GM12878 (cell line): Measurements from ENCODE around the gene SLC6A3. TPM values are rescaled to one million over a fixed set of nuclear protein-coding genes. Genes with fewer than 3 reads are reported as not detected.

Source experiments
- ATAC-seq: fragments of 200-7000 bp; cut with Tn5 transposase; 3 replicates; pipeline ENCODE4 v1.9.1; 2020; ENCODE audit warnings: mild to moderate bottlenecking, moderate library complexity
- BruUV-seq: library from RNA; stranded (reverse); fragments of 400-500 nt; replicated peaks from 2 replicates; lab custom pipeline; 2021; lab: Mats Ljungman, UMichigan
- CTCF ChIA-PET: fragments of 300-600 bp; sonication (Branson Sonifier 250); formaldehyde crosslinking; extraction: SDS; loops from one replicate; lab custom pipeline; 2021; ENCODE audit warnings: inconsistent platforms; lab: Yijun Ruan, JAX
- POLR2A ChIA-PET: fragments of 350-600 bp; formaldehyde crosslinking; extraction: SDS; loops from one replicate; lab custom pipeline; 2021; ENCODE audit warnings: inconsistent platforms; lab: Charles Lee
- RAD21 ChIA-PET: fragments of 300-600 bp; sonication (Branson Sonifier 250); formaldehyde crosslinking; loops from one replicate; lab custom pipeline; 2023; ENCODE audit warnings: antibody characterized with exemption; ENCODE audit not compliant: unreplicated experiment; lab: Charles Lee
- SMC1A ChIA-PET: fragments of 300-600 bp; sonication (Branson Sonifier 250); formaldehyde crosslinking; loops from one replicate; lab custom pipeline; 2023; ENCODE audit not compliant: unreplicated experiment, uncharacterized antibody; lab: Charles Lee
- DNase-seq: peaks from one replicate; pipeline ENCODE4 v3.0.0-alpha.2; 2011; ENCODE audit warnings: low read depth, low spot score
- FAIRE-seq: peaks from 3 replicates; lab custom pipeline; 2011; peaks lifted over from hg19 to GRCh38; lab: Jason Lieb, UNC
- H2AFZ ChIP-seq: 2 replicates; pipeline ENCODE4 v1.6.0; 2011; ENCODE audit warnings: low read depth, low read length, control low read depth; ENCODE audit not compliant: control insufficient read depth
- H3K27ac ChIP-seq: 2 replicates; pipeline ENCODE4 v1.5.1; 2011; ENCODE audit warnings: control low read depth; ENCODE audit not compliant: control insufficient read depth, insufficient read depth
- H3K27me3 ChIP-seq, 2 experiments: replicated peaks in 1 of 2; 2 replicates each; pipeline versions ENCODE4 v1.6.0 to v1.6.1; 2011; ENCODE audit warnings: low read length in 1 of 2; ENCODE audit not compliant: control insufficient read depth in 2 of 2, insufficient read depth in 2 of 2
- H3K36me3 ChIP-seq, 2 experiments: 2 replicates each; pipeline ENCODE4 v1.5.1; 2011; ENCODE audit warnings: low read length in 1 of 2; ENCODE audit not compliant: control insufficient read depth in 2 of 2, insufficient read depth in 2 of 2
- H3K4me1 ChIP-seq: 2 replicates; pipeline ENCODE4 v1.6.1; 2011; ENCODE audit warnings: mild to moderate bottlenecking, low read length, moderate library complexity, mixed read lengths; ENCODE audit not compliant: control insufficient read depth, insufficient read depth
- H3K4me2 ChIP-seq: 2 replicates; pipeline ENCODE4 v1.6.0; 2011; ENCODE audit warnings: control low read depth; ENCODE audit not compliant: control insufficient read depth, insufficient read depth
- H3K4me3 ChIP-seq: fragments of 200-600 bp; sonication (generic); 2 replicates; pipeline ENCODE4 v1.5.1; 2016
- H3K79me2 ChIP-seq: 2 replicates; pipeline ENCODE4 v1.6.0; 2011; ENCODE audit warnings: low read length; ENCODE audit not compliant: control insufficient read depth, insufficient read depth
- H3K9ac ChIP-seq: 2 replicates; pipeline ENCODE4 v1.8.0; 2011; ENCODE audit warnings: low read length, control low read depth, mixed read lengths; ENCODE audit not compliant: control insufficient read depth, insufficient read depth
- H3K9me3 ChIP-seq: replicated peaks from 3 replicates; pipeline ENCODE4 v1.5.1; 2011; ENCODE audit warnings: mild to moderate bottlenecking, low read length; ENCODE audit not compliant: control insufficient read depth, insufficient read depth
- H4K20me1 ChIP-seq: 2 replicates; pipeline ENCODE4 v1.6.0; 2011; ENCODE audit not compliant: control insufficient read depth, insufficient read depth
- BHLHE40 ChIP-seq, 2 experiments: fragments of 450-650 bp in 1 of 2; IDR thresholded peaks; 2 replicates each; pipeline ENCODE4 v1.6.1; 2011 to 2017; ENCODE audit warnings: low read depth in 2 of 2, borderline replicate concordance in 1 of 2, improper control_type of control experiment in 1 of 2, low read length in 1 of 2, mild to moderate bottlenecking in 1 of 2
- BRCA1 ChIP-seq: IDR thresholded peaks from 2 replicates; pipeline ENCODE4 v1.6.1; 2011; ENCODE audit warnings: low read depth, low read length, improper control_type of control experiment
- GABPA ChIP-seq: IDR thresholded peaks from 2 replicates; pipeline ENCODE4 v1.6.1; 2014; ENCODE audit warnings: antibody characterized with exemption, low read depth, mild to moderate bottlenecking, inconsistent platforms
- HCFC1 ChIP-seq: fragments of 150-350 bp; IDR thresholded peaks from 2 replicates; pipeline ENCODE4 v1.6.1; 2014; ENCODE audit warnings: low read length
- HDGF ChIP-seq: fragments of 450-650 bp; IDR thresholded peaks from 2 replicates; pipeline ENCODE4 v1.6.1; 2016; ENCODE audit warnings: antibody characterized with exemption
- IKZF1 ChIP-seq: fragments of 450-650 bp; conservative IDR thresholded peaks from 2 replicates; pipeline ENCODE4 v1.6.1; 2017; ENCODE audit warnings: antibody characterized with exemption, mild to moderate bottlenecking
- IKZF2 ChIP-seq, 2 experiments: fragments of 450-650 bp; IDR thresholded peaks; 2 replicates each; pipeline ENCODE4 v1.6.1; 2017; ENCODE audit warnings: mild to moderate bottlenecking in 2 of 2, moderate library complexity in 2 of 2
- LARP7 ChIP-seq: fragments of 450-650 bp; IDR thresholded peaks from 2 replicates; pipeline ENCODE4 v1.6.1; 2017; ENCODE audit warnings: mild to moderate bottlenecking
- MYC ChIP-seq: IDR thresholded peaks from 2 replicates; pipeline ENCODE4 v1.6.1; 2011; ENCODE audit warnings: mild to moderate bottlenecking, low read length, moderate library complexity, inconsistent platforms; ENCODE audit not compliant: insufficient read depth, insufficient replicate concordance, insufficient read length, severe bottlenecking
- NFYB ChIP-seq: IDR thresholded peaks from 2 replicates; pipeline ENCODE4 v1.6.1; 2011; ENCODE audit warnings: low read depth, mild to moderate bottlenecking, low read length, improper control_type of control experiment, moderate library complexity; ENCODE audit not compliant: insufficient read depth
- NR2F1 ChIP-seq: fragments of 450-650 bp; conservative IDR thresholded peaks from 2 replicates; pipeline ENCODE4 v1.6.1; 2017; ENCODE audit warnings: mild to moderate bottlenecking
- RCOR1 ChIP-seq: conservative IDR thresholded peaks from 2 replicates; pipeline ENCODE4 v1.6.1; 2012; ENCODE audit warnings: low read depth, low read length, improper control_type of control experiment
- TCF3 ChIP-seq: IDR thresholded peaks from 2 replicates; pipeline ENCODE4 v1.6.1; 2012; ENCODE audit warnings: low read depth, mild to moderate bottlenecking, low read length, borderline replicate concordance; ENCODE audit not compliant: insufficient read depth
- YY1 ChIP-seq: IDR thresholded peaks from 2 replicates; pipeline ENCODE4 v1.6.1; 2011; ENCODE audit warnings: low read depth, mild to moderate bottlenecking, low read length
- WGBS: methylation state at CpG from one replicate; pipeline ENCODE4 v1.1.6; 2016; ENCODE audit warnings: low lambda C conversion rate; ENCODE audit not compliant: insufficient replicate concordance, insufficient coverage; ENCODE audit errors: missing lambda C conversion rate; 5-methylcytosine and 5-hydroxymethylcytosine counted together
- in situ Hi-C: fragments of 300-500 bp; cut with MboI; formaldehyde crosslinking; loops from 9 replicates; pipeline ENCODE4 v1.14.3; 2018; ENCODE audit warnings: mixed read lengths
- intact Hi-C: fragments of 100-400 bp; cut with micrococcal nuclease; formaldehyde crosslinking; loops from one replicate; pipeline ENCODE4 v1.14.2; 2022; ENCODE audit not compliant: unreplicated experiment
- polyA plus RNA-seq, 11 experiments: library from polyadenylated mRNA; depleted of rRNA in 4 of 11; unstranded in 6 of 11; stranded (reverse) in 5 of 11; fragments of >200 nt; fragmentation: Nextera tagmentation in 4 of 11; fragmentation: Illumina TruSeq in 1 of 11; extraction: Ambion mirVana in 4 of 11; extraction: Trizol in 1 of 11; gene quantifications; 1 replicate in 1 of 11; 2 replicates in 10 of 11; pipeline versions ENCODE4 v1.2.1 to v1.2.3, GENCODE V29; 2011 to 2016; ENCODE audit warnings: inconsistent platforms in 2 of 11, missing spikeins in 2 of 11, low read depth in 1 of 11
- total RNA-seq, 4 experiments: library from RNA; depleted of rRNA in 3 of 4; stranded (reverse); fragments of >200 nt in 3 of 4; fragmentation: Illumina TruSeq in 1 of 4; extraction: Trizol in 1 of 4; gene quantifications; 2 replicates each; pipeline versions ENCODE4 v1.2.1 to v1.2.3, GENCODE V29; 2013 to 2021
- TF ChIP-seq, protein P1 (sequence below): fragments of 450-650 bp; IDR thresholded peaks from 2 replicates; pipeline ENCODE4 v1.6.1; 2014; ENCODE audit warnings: mild to moderate bottlenecking

SLC6A3 gene
- total and polyA plus RNA-seq, 10 of the 15 experiments (the other 5 are each of a cell fraction or from before 2014, with no cell fraction given): 0.01 TPM; not detected in 9

DNA sequence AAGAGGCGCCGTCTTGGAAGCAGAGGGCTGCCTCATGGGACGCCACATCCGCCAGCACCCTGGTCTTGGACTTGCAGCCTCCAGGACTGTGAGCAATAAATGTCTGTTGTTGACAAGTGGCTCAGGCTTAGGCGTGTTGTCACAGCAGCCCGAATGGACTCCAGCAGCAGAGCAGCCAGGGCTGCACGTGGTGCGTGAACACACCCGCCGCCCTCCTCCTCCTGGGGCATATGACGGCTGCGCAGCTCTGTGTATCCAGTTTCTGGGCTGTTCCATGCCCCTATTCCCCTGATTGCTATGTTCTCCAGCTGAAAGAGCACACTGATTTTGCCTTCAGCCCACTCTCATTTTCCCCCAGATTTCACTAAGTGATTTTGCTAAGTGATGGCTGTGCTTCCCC is 64.3 kb downstream of the SLC6A3 start:
- Histone ChIP-seq H3K27me3 (peaks cover 1 to 2% of the 10 kb centered on the region in 2 experiments; a peak in 2 of 4 replicates), H3K9ac (no peak overlapping the region), H3K9me3 (peaks cover 1% of the 10 kb centered on the region; the same call in 1 of the 3 replicates), H3K4me1 (peaks cover 4% of the 10 kb centered on the region; the same call in 1 of the 2 replicates), H3K4me3 (no peak overlapping the region), H3K79me2 (no peaks in the 10 kb centered on the region), H3K27ac (no peak overlapping the region), H3K4me2 (no peak overlapping the region; the same call in 1 of the 2 replicates), H2AFZ (no peak overlapping the region)
- ChIA-PET RAD21 (interaction anchor here (0.6 kb wide), 1 partner anchor 10 kb away, joined by 3 read pairs; no protein-coding TSS in a partner anchor), SMC1A (no interaction called here), CTCF (interaction anchor here (1.3 to 1.6 kb wide), 2 partner anchors 261 to 264 kb away, joined by 4 to 6 read pairs; no protein-coding TSS in a partner anchor), POLR2A (no interaction called here)
- 79% methylated on average over 12 of the region's 12 CpGs for WGBS
- ATAC-seq: no peak
- intact Hi-C loops (loop anchor here (1.0 kb wide), 1 partner anchor 260 kb away; no protein-coding TSS in a partner anchor), in situ Hi-C loops (no loop called here)
- TF ChIP-seq NR2F1: no peak
- TF ChIP-seq, all 136 proteins: peak for 0
- DNase-seq: no peak
- BruUV-seq: no TSS peak
- no peak for FAIRE-seq
- Histone ChIP-seq H3K36me3 (no peaks in the 10 kb centered on the region), H4K20me1 (no peaks in the 10 kb centered on the region)

DNA sequence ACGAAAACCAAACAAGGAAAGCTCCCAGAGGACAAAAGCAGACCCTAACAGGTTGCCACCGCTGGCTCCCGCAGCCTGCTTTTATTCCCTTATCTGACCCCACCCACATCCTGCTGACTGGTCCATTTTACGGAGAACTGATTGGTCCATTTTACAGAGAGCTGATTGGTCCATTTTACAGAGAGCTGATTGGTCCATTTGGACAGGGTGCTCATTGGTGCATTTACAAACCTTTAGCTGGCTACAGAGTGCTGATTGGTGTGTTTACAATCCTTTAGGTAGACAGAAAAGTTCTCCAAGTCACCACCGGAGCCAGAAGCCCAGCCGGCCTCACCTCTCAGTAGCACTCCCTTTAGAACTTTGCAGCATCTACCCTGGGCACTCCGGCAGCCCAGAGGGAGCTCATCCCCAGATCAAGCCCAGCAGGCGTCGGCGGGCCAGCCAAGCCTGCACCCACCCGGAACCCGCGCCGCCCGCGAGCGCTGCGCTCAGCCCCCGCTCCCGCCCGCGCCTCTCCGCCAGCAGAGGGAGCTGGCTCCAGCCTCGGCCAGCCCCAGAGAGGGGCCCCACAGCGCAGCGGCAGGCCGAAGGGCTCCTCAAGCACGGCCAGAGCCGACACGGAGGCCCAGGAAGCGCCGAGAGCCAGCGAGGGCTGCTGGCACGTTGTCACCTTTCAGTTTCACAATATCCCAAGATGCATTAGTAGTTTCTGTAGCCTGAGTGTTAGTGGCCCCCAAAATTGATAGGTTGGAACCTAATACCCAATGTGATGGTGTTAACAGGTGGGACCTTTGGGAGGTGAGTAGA is 65.0 kb downstream of the SLC6A3 start:
- ChIA-PET POLR2A (no interaction called here), SMC1A (interaction anchor here (1.4 kb wide), 1 partner anchor 166 kb away, joined by 3 read pairs; no protein-coding TSS in a partner anchor), CTCF (interaction anchor here (1.3 to 1.6 kb wide), 2 partner anchors 262 to 265 kb away, joined by 4 to 6 read pairs; no protein-coding TSS in a partner anchor), RAD21 (interaction anchor here (0.6 kb wide), 1 partner anchor 9 kb away, joined by 3 read pairs; no protein-coding TSS in a partner anchor)
- H3K4me3 ChIP-seq: no peak overlapping the region
- H3K79me2 ChIP-seq: no peaks in the 10 kb centered on the region
- peak overlapping the region; percentile 11; the same call in 1 of the 2 replicates for H2AFZ ChIP-seq
- no peaks in the 10 kb centered on the region; the same call in 1 of the 2 replicates for H4K20me1 ChIP-seq
- H3K4me2 ChIP-seq: peak overlapping the region; percentile 31; the same call in 1 of the 2 replicates
- FAIRE-seq (peak; percentile 7), ATAC-seq (peak; percentile 96), DNase-seq (no peak)
- peaks cover 1% of the 10 kb centered on the region; the same call in 1 of the 3 replicates for H3K9me3 ChIP-seq
- in situ Hi-C loops (no loop called here), intact Hi-C loops (loop anchor here (1.0 kb wide), 1 partner anchor 261 kb away; no protein-coding TSS in a partner anchor)
- H3K27me3 ChIP-seq: peaks cover 1 to 2% of the 10 kb centered on the region in 2 experiments; a peak in 2 of 4 replicates
- no peaks in the 10 kb centered on the region for H3K4me1 ChIP-seq
- H3K9ac ChIP-seq: no peak overlapping the region
- WGBS: 40% methylated on average over 27 of the region's 34 CpGs
- BruUV-seq: no TSS peak
- no peaks in the 10 kb centered on the region for H3K36me3 ChIP-seq
- no peak overlapping the region for H3K27ac ChIP-seq
- TF ChIP-seq IKZF1: 0 out of 2 replicates have a peak, but pooled peaks have one; percentile 19
- no peak for TF ChIP-seq TCF3
- no peak for TF ChIP-seq BRCA1
- TF ChIP-seq HCFC1: no peak
- TF ChIP-seq RCOR1: no peak
- TF ChIP-seq, protein P1, sequence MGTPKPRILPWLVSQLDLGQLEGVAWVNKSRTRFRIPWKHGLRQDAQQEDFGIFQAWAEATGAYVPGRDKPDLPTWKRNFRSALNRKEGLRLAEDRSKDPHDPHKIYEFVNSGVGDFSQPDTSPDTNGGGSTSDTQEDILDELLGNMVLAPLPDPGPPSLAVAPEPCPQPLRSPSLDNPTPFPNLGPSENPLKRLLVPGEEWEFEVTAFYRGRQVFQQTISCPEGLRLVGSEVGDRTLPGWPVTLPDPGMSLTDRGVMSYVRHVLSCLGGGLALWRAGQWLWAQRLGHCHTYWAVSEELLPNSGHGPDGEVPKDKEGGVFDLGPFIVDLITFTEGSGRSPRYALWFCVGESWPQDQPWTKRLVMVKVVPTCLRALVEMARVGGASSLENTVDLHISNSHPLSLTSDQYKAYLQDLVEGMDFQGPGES: no peak
- TF ChIP-seq GABPA: no peak
- no peak for TF ChIP-seq IKZF2 (IDR thresholded peaks at IDR 0.05)
- 0 out of 4 replicates have a peak, but pooled peaks of 1 of the 2 experiments have one; percentile 20 for TF ChIP-seq BHLHE40 (IDR thresholded peaks at IDR 0.05; ENCODE audit: borderline replicate concordance in 1 of 2, low read depth in 2 of 2, low read length in 1 of 2)
- TF ChIP-seq YY1: 0 out of 2 replicates have a peak, but pooled peaks have one; percentile 12
- no peak for TF ChIP-seq MYC
- TF ChIP-seq NFYB: peak; percentile 62
- no peak for TF ChIP-seq HDGF
- TF ChIP-seq LARP7: peak; percentile 24; the same call in 1 of the 2 replicates
